ENCODE results near the gene TEAD3.

- TF ChIP-seq BHLHE40 (IDR thresholded peaks at IDR 0.05; ENCODE audit: low read depth, low read length) (no peak), RFX5 (IDR thresholded peaks at IDR 0.05; ENCODE audit: low read depth, low read length) (no peak), CTCF (conservative IDR thresholded peaks at IDR 0.05; ENCODE audit: low read depth, low read length) (no peak)
These were observed 24.4 kb upstream of the TEAD3 start for GRCh38 chr6:35521235-35521634.
